ENCODE data around the gene APPBP2. TPM values are rescaled to one million over a fixed set of nuclear protein-coding genes. Genes with fewer than 3 reads are reported as not detected.

The APPBP2 gene
- total RNA-seq, 2 experiments from 2014 or later, result 22.5 to 25.7 TPM

DNA sequence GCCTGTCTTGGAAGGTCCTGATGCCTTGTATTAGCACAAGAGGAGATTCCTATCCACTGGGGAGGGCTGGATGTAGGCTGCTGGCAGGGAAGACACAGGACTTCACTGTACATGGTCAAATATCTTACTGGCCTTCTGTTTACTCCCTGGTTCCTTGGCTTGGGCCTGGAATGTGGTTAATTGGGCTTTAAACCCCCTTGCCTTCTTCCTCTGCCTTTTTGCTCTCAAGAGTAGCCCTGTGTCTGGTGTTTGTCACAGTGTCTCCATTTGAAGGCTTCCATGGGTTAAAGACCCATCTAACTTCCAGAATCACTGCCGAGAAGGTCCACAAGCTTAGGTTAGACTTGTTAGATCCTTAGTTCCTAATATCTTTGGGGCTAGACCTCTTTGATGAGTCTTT is 110.9 kb downstream of the APPBP2 start:
- ChIA-PET CTCF (no interaction called here), POLR2A (no interaction called here)

DNA sequence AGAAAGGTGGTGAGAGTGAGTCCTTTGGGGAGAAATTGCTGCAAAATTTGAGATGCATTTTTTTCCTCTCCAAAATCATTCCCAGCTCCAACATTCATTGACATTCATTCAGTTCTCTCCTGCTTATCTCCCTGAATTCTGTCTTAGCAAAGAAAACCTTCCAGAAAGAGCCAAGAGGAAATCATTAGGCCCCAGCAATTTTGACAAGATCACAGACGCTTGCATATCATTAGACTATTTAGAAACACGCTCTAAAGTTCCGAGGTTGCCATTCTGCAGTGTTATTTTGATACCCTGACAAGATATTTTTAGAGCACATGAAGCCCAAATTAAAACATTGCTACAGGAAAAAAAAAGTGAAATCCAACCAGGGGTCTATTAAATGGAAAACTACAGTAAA is 113.3 kb downstream of the APPBP2 start:
- CTCF ChIA-PET, result no interaction called here
- POLR2A ChIA-PET, result no interaction called here

DNA sequence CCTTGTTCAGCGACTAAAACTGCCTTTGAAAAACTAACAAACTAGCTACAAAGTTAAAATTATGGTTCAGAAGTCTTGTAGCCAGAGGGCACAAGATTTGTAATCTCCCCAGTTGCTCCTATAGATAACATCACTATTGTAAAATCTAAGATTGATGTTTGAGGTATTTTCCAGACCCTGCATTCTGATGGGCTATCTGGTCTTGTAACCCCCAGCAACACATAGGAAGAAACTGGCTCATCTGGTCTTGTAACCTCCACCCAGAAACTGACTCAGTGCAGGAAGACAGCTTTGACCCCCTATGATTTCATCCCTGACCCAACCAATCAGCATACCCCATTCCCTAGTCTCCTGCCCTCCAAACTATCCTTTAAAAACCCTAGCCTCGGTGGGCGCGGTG is 116.0 kb downstream of the APPBP2 start:
- ChIA-PET POLR2A (no interaction called here), CTCF (no interaction called here)

DNA sequence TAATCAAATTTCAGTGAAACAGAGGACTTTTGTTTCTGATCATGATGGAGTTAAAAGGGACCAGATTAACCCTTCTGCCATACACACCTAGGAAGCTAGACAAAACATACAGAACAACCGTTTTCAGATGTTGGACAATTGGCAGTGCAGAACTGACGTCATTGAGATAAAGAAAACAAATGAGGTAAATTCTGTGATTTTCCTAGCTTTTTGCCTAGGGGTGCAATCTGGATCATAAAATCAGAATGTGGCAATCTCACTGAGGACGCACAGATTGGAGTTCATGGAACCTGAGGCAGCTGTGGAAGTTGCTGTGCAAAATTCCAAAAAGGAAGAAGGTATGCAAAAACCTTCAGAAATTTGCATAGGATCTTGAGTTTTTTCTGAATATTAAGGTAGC is 119.2 kb downstream of the APPBP2 start:
- ChIA-PET POLR2A (no interaction called here), CTCF (interaction anchor here (0.7 kb wide), 1 partner anchor 146 kb away, joined by 4 read pairs; no protein-coding TSS in a partner anchor)

DNA sequence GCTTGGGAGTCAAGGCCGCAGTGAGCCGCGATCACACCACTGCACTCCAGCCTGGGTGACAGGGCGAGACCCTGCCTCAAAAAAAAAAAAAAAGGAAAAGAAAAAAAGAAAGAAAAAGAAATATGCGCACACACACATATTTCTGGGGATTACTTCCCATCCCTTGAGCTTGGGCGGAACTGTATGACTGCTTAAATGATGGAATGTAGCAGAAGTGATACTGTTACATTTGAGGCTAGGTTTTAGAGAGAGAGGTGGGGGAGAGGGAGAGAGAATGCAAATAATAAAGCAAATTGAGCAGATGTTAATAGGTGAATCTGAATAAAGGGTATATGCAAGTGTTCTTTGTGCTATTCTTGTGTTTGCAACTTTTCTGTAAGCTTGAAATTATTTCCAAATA is 122.1 kb downstream of the APPBP2 start:
- CTCF ChIA-PET, result interaction anchor here (0.8 kb wide), 1 partner anchor 264 kb away, joined by 4 read pairs; no protein-coding TSS in a partner anchor
- POLR2A ChIA-PET, result no interaction called here

DNA sequence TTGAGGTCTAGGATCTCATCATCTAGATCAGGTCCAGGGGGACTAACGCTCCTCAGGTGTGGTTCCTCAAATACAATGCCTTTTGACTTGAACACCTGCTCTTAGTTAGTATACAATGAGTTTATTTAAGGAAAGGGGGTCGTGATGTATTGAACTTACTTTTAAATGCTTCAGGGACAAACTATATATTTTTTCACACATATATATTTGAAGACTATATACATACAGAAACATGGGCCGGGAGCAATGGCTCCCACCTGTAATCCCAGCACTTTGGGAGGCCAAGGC is 122.6 kb downstream of the APPBP2 start:
- CTCF ChIA-PET, result no interaction called here
- POLR2A ChIA-PET, result no interaction called here

DNA sequence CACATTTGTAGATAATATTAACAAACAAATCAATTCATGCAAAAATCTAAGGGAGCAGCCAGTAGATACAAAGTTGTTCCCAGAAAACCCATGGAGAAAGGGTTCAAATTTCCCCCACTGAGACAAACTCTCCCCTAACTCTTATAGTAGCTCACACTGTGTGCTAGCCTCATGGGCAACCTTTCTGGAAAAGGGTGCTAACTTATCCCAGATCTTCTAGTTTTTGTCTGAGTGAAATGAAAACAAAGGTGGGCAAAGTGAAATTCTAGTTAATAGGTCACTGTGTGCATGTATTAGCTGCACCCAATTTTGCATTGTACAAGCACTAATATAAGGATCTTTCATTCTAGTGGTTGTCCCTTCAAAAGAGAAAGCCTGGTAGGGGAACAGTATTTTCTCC is 124.2 kb downstream of the APPBP2 start:
- POLR2A ChIA-PET, result no interaction called here
- CTCF ChIA-PET, result interaction anchor here (1.0 kb wide), 1 partner anchor 202 kb away, joined by 3 read pairs; no protein-coding TSS in a partner anchor

DNA sequence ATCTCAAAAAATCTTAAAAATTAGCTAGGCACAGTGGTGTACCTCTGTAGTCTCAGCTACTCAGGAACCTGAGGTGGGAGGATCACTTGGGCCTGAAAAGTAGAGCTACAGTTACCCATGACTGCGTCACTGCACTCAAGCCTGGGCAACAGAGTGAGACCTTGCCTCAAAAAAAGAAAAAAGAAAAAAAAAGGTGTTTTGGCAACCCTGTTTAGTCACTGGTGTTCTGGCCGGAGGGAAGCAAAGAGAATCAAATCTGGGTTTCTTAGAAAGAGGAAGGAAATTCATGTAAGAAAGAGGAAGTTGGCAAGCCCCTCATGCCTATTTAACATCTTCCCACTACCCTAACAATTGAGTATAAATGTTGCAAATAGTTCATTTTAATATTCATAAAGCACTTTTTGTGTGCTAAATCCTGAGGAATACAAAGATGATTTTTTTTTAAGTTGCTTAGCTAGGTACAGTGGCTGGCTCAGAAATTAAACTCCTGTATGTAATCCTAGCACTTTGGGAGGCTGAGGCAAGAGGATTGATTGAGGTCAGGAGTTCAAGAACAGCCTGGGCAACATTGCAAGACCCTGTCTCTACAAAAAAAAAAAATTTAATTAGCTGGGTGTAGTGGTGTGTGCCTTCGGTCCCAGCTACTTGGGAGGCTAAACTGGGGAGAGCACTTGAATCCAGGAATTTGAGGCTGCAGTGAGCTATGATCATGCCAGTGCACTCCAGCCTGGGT is 127.6 kb downstream of the APPBP2 start:
- ChIA-PET CTCF (interaction anchor here (1.1 kb wide), 1 partner anchor 23 kb away, joined by 4 read pairs; no protein-coding TSS in a partner anchor), POLR2A (no interaction called here)

DNA sequence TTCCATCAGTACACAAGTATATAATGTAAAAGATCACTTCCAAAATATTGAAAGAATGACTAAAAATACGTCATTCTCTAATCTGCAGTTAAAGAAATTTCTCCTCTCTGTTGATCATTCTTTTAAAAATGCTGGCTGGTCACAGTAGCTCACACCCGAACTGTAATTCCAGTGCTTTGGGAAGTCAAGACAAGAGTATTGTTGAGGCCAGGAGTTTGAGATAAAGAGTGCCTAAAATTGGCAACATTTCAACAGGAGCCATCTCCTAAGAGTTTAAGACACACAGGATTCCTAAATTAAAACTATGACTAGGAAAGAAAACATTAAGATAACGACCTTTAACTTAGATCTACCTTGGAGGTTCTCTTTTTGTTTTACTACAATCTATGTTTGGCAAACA is 129.6 kb downstream of the APPBP2 start:
- ChIA-PET POLR2A (no interaction called here), CTCF (interaction anchor here (1.2 kb wide), 2 partner anchors 11 to 25 kb away, joined by 4 read pairs; no protein-coding TSS in a partner anchor)

DNA sequence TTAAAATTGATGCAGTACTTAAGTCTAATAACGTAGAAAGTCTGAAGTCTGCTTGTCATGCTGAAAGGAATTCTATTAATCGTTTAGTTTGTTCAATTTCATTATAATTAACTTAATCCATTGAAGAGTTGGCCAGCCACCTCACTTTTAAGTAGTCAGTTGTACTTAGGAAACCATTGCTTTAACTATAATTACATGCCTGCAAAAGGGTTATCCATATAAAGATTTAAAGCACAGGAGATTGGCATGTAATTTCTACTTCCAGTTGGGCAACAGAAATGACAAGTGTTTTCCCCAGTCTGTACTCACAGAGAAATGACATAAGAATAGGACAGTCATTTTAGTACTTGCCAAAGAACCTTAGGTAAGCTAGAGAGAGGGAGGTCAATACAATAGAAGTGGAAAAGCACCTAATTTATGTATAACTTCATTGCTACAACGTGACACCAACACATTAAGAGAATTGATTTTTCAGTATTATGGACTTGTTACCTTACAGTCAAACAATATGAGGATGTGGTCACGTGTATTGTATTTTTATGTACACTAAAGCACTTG is 130.5 kb downstream of the APPBP2 start:
- POLR2A ChIA-PET, result no interaction called here

DNA sequence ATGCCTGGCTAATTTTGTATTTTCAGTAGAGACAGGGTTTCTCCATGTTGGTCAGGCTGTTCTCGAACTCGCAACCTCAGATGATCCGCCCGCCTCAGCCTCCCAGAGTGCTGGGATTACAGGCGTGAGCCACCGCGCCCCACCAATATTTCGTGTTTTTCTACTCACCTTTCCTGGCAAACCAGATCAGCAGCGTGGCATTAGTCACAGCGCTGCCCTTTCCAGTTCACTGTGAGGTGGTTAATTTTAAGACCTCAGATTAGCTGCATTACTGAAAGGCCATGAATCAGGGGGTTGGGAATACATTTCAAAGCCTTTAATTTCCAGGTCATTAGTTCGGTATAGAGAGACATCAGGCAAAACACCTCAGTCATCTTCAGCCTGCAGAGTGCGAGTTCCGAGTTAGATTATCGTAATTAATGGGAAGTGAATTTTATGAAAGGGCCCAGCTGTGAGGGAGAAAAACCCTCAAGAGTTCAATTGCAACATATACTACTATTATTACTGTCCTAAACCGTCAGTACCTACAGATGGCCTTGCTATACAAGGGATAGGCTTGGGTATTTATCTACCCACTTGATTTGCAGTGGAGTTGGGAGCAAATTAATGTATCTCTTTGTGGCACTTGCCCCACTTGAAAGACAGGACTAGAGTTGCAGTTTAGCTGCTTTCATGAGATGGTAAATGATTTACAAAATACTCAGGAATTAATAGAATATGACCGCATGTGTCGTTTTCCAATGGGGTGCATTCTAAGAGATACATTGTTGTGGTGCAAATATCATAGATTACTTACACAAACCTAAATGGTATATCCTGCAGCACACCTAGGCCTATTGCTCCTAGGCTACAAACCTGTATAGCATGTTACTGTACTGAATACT is 132.0 kb downstream of the APPBP2 start:
- ChIA-PET CTCF (no interaction called here), POLR2A (no interaction called here)

More for the DNA sequence above, 130.5 kb downstream of the APPBP2 start:
- CTCF ChIA-PET, result interaction anchor here (1.2 kb wide), 1 partner anchor 12 kb away, joined by 4 read pairs; no protein-coding TSS in a partner anchor

Other genes with a start within 250 kb of the APPBP2 start
- 10 to 100 TPM; 26.6 to 27.0 TPM for gene USP32, start 134.1 kb downstream of the APPBP2 start, total RNA-seq
- not detected for gene CHCT1, start 103.8 kb downstream of the APPBP2 start, total RNA-seq
- gene PPM1D, start 74.0 kb upstream of the APPBP2 start, total RNA-seq, result 10 to 100 TPM; 14.0 to 14.5 TPM
- gene BCAS3, start 151.6 kb upstream of the APPBP2 start, total RNA-seq, result 1 to 10 TPM; 6.9 to 9.3 TPM